Gastrocnemius medialis (tissue), 4 donors: ENCODE data around the gene LRP11. TPM values are rescaled to one million over a fixed set of nuclear protein-coding genes. Genes with fewer than 3 reads are reported as not detected.
"Not testable (repeated sequence)": the region's sequence is repeated elsewhere in the genome, so short reads cannot be mapped to it uniquely, and the experiment has no call there.

Source experiments
- ATAC-seq, 2 donors: fragments of 150-250 bp; one replicate each; pipeline ENCODE4 v1.9.1; 2016
- DNase-seq, 2 donors: peaks; one replicate each; pipeline ENCODE4 v3.0.0-alpha.2; 2019
- H3K27ac ChIP-seq, 4 donors: fragments of 200-600 bp; sonication (generic); 1 replicate in 1 of 4; 2 replicates in 3 of 4; pipeline ENCODE4 v1.5.1; 2016 to 2018; ENCODE audit warnings: mild to moderate bottlenecking in 2 of 4, moderate library complexity in 1 of 4
- H3K27me3 ChIP-seq, 3 donors: fragments of 200-600 bp; sonication (generic) in 2 of 3; 1 replicate in 1 of 3; 2 replicates in 2 of 3; pipeline versions ENCODE4 v1.5.1 to v1.6.0; 2016 to 2019; ENCODE audit warnings: mild to moderate bottlenecking in 1 of 3, moderate library complexity in 1 of 3
- H3K36me3 ChIP-seq, 2 donors: fragments of 200-600 bp; sonication (generic) in 1 of 2; one replicate each; pipeline ENCODE4 v1.5.1; 2017 to 2018
- H3K4me1 ChIP-seq, 2 donors: fragments of 200-600 bp; sonication (generic) in 1 of 2; one replicate each; pipeline ENCODE4 v1.5.1; 2016 to 2017; ENCODE audit warnings: mild to moderate bottlenecking in 2 of 2
- H3K4me3 ChIP-seq, 4 donors: fragments of 200-600 bp; sonication (generic) in 3 of 4; 1 replicate in 1 of 4; 2 replicates in 3 of 4; pipeline ENCODE4 v1.5.1; 2016 to 2019; ENCODE audit warnings: mild to moderate bottlenecking in 2 of 4
- H3K9me3 ChIP-seq, 3 donors: fragments of 200-600 bp; sonication (generic) in 2 of 3; 1 replicate in 1 of 3; 2 replicates in 2 of 3; pipeline ENCODE4 v1.5.1; 2016 to 2019
- CTCF ChIP-seq, 5 experiments: fragments of 450-650 bp in 3 of 5; fragments of 200-600 bp in 2 of 5; sonication (generic) in 2 of 5; IDR thresholded peaks in 4 of 5; conservative IDR thresholded peaks in 1 of 5; 1 replicate in 4 of 5; 2 replicates in 1 of 5; pipeline ENCODE4 v1.5.1; 2016 to 2019; ENCODE audit warnings: antibody characterized with exemption in 5 of 5, mild to moderate bottlenecking in 3 of 5, moderate library complexity in 3 of 5
- POLR2A ChIP-seq, 2 donors: fragments of 450-650 bp; IDR thresholded peaks; one replicate each; pipeline ENCODE4 v1.6.1; 2017; ENCODE audit warnings: antibody characterized with exemption in 2 of 2, mild to moderate bottlenecking in 2 of 2, moderate library complexity in 2 of 2
- in situ Hi-C, 4 donors: fragments of 200-750 bp; cut with MboI; loops; one replicate each; pipeline versions ENCODE4 v1.15.0 to v1.8.0; 2017; ENCODE audit warnings: low sequenced_read_pairs in 4 of 4
- intact Hi-C: fragments of 100-400 bp; cut with DNase I; formaldehyde crosslinking; loops from one replicate; pipeline ENCODE4 v1.15.1; 2023; ENCODE audit warnings: low total_unique reads
- total RNA-seq, 4 donors: library from RNA; depleted of rRNA; stranded (reverse); fragments of >200 nt; gene quantifications; one replicate each; pipeline versions ENCODE4 v1.1.0 to v1.2.3, GENCODE V29; 2016

Gene LRP11
- total RNA-seq, 4 donors from 2014 or later: 5.5 to 19.8 (median 6.1) TPM

- Histone ChIP-seq H3K27ac (no peak overlapping the region), H3K9me3 (no peaks in the 10 kb centered on the region), H3K4me3 (no peak overlapping the region), H3K4me1 (peaks cover 0 to 6% of the 10 kb centered on the region in 2 donors), H3K36me3 (no peaks in the 10 kb centered on the region), H3K27me3 (no peaks in the 10 kb centered on the region)
- in situ Hi-C loops: loop anchor here in 1 of 4 donors (10.0 kb wide), 1 partner anchor 65 kb away; no protein-coding TSS in a partner anchor
- DNase-seq: no peak
- no peak for TF ChIP-seq POLR2A (IDR thresholded peaks at IDR 0.05)
- no peak for TF ChIP-seq CTCF (IDR thresholded peaks at IDR 0.05 in 4 of 5, conservative IDR thresholded peaks at IDR 0.05 in 1 of 5)
- intact Hi-C loops: no loop called here
- no peak for ATAC-seq
Observed at GRCh38 chr6:149909701-149910470, 45.7 kb upstream of the LRP11 start.

- H3K4me3 ChIP-seq, H3K27me3 ChIP-seq, intact Hi-C loops, H3K4me1 ChIP-seq, H3K27ac ChIP-seq, H3K9me3 ChIP-seq, DNase-seq, H3K36me3 ChIP-seq, ATAC-seq: not testable (repeated sequence)
- in situ Hi-C loops: loop anchor here in 1 of 4 donors (10.0 kb wide), 1 partner anchor 64 kb away; no protein-coding TSS in a partner anchor
Observed at GRCh38 chr6:149908480-149908879, 44.3 kb upstream of the LRP11 start.

GRCh38 chr6:149907317-149907716, 43.2 kb upstream of the LRP11 start:
- no peak overlapping the region for H3K4me3 ChIP-seq
- H3K4me1 ChIP-seq: peaks cover 7 to 8% of the 10 kb centered on the region in 2 donors
- ATAC-seq: no peak
- no peaks in the 10 kb centered on the region for H3K27me3 ChIP-seq
- intact Hi-C loops: no loop called here
- H3K36me3 ChIP-seq: no peaks in the 10 kb centered on the region
- DNase-seq: no peak
- H3K9me3 ChIP-seq: no peaks in the 10 kb centered on the region
- TF ChIP-seq CTCF (IDR thresholded peaks at IDR 0.05 in 4 of 5, conservative IDR thresholded peaks at IDR 0.05 in 1 of 5) (no peak), POLR2A (IDR thresholded peaks at IDR 0.05) (no peak)
- H3K27ac ChIP-seq: no peak overlapping the region
- in situ Hi-C loops: loop anchor here in 1 of 4 donors (10.0 kb wide), 1 partner anchor 63 kb away; no protein-coding TSS in a partner anchor

GRCh38 chr6:149906405-149906804, 42.2 kb upstream of the LRP11 start:
- ATAC-seq (no peak), DNase-seq (no peak)
- intact Hi-C loops: no loop called here
- Histone ChIP-seq H3K36me3 (no peaks in the 10 kb centered on the region), H3K27ac (no peak overlapping the region), H3K9me3 (no peaks in the 10 kb centered on the region), H3K4me1 (peaks cover 7 to 8% of the 10 kb centered on the region in 2 donors), H3K4me3 (no peak overlapping the region), H3K27me3 (no peaks in the 10 kb centered on the region)
- TF ChIP-seq CTCF (IDR thresholded peaks at IDR 0.05 in 4 of 5, conservative IDR thresholded peaks at IDR 0.05 in 1 of 5) (no peak), POLR2A (IDR thresholded peaks at IDR 0.05) (no peak)
- in situ Hi-C loops: loop anchor here in 1 of 4 donors (10.0 kb wide), 1 partner anchor 62 kb away; no protein-coding TSS in a partner anchor

- peaks cover 7 to 8% of the 10 kb centered on the region in 2 donors for H3K4me1 ChIP-seq
- no peak for TF ChIP-seq POLR2A (IDR thresholded peaks at IDR 0.05)
- TF ChIP-seq CTCF (IDR thresholded peaks at IDR 0.05 in 4 of 5, conservative IDR thresholded peaks at IDR 0.05 in 1 of 5): no peak
- H3K36me3 ChIP-seq: no peaks in the 10 kb centered on the region
- no peak overlapping the region for H3K4me3 ChIP-seq
- ATAC-seq: peak; percentile 22 to 39
- in situ Hi-C loops: loop anchor here in 1 of 4 donors (10.0 kb wide), 1 partner anchor 61 kb away; no protein-coding TSS in a partner anchor
- intact Hi-C loops: no loop called here
- H3K27ac ChIP-seq: no peak overlapping the region
- H3K9me3 ChIP-seq: no peaks in the 10 kb centered on the region
- H3K27me3 ChIP-seq: no peaks in the 10 kb centered on the region
- DNase-seq: no peak
Observed at GRCh38 chr6:149905911-149906371, 41.8 kb upstream of the LRP11 start.
